Endometrium (tissue), 2 donors: ENCODE data around the gene SLC8A3.

Experiments
- FAIRE-seq: peaks from 2 replicates; lab custom pipeline; 2012; peaks lifted over from hg19 to GRCh38; lab: Jason Lieb, UNC
- donor health status: control.
- donor health status: control.

The SLC8A3 gene

GRCh38 chr14:69996216-69996615, 192.5 kb downstream of the SLC8A3 start:
- FAIRE-seq: no peak
